ENCODE results near the gene CIRBP. TPM values are rescaled to one million over a fixed set of nuclear protein-coding genes. Genes with fewer than 3 reads are reported as not detected.
A peak's percentile ranks its signal among the peaks of the same experiment; 100 is the strongest.

CIRBP gene
- total and polyA plus RNA-seq, 2 of the 13 experiments (the other 11 are each of a cell fraction or from before 2014, with no cell fraction given) = 133 to 140 TPM

DNA sequence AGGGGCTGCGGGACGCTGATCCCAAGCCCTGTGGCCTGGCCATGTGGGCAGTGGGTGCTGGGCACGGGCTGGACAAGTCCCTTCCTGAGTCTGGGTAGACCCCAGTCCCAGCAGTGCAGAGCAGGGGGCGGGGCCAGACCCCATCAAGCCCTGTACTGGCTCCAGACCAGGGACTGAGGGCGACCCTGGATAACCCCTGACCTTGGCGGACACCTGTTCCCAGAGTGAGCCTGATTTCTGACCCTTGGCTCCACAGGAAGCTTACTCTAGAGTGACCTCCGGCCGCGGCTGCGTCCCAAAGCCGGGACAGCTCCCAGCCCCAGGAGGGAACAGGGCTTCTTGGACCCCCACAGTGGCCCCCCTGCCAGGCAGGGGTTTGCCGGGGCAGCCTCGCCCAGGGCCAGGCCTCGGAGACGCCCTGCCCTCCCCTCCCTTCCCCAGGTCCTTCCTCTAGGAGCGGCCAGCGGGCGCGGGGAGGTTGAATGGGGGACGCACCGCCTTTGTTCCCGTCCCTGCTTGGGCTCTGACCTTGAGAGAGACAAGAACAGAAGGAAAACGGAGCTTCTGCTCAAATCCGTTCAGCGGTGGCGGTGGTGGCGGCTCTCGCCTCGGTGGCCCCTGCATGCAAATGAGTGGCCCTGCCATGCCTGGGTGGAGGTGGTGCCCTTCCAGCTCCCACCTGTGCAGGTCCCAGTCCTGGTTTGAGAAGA is 14.2 kb downstream of the CIRBP start (continued):
- no peak for TF ChIP-seq ZIK1 (CRISPR knock-in tag; IDR thresholded peaks at IDR 0.05; ENCODE audit: borderline replicate concordance, low read depth)
- peak; percentile 95 for TF ChIP-seq GFI1 (CRISPR knock-in tag; IDR thresholded peaks at IDR 0.05; ENCODE audit: borderline replicate concordance)
- TF ChIP-seq NFIB (CRISPR knock-in tag; IDR thresholded peaks at IDR 0.05; ENCODE audit: borderline replicate concordance) = no peak
- TF ChIP-seq GATAD2A (CRISPR knock-in tag; IDR thresholded peaks at IDR 0.05) = peak; percentile 75
- TF ChIP-seq HOXD1 (CRISPR knock-in tag; IDR thresholded peaks at IDR 0.05) = no peak
- no peak for TF ChIP-seq ZNF136 (CRISPR knock-in tag; IDR thresholded peaks at IDR 0.05; ENCODE audit: low read depth)
- TF ChIP-seq ZNF501 (CRISPR knock-in tag; IDR thresholded peaks at IDR 0.05) = no peak
- TF ChIP-seq ZNF567 (CRISPR knock-in tag; IDR thresholded peaks at IDR 0.05; ENCODE audit: borderline replicate concordance) = no peak; the same call in 1 of the 2 replicates
- TF ChIP-seq ZNF670 (CRISPR knock-in tag; IDR thresholded peaks at IDR 0.05; ENCODE audit: borderline replicate concordance) = no peak
- no peak for TF ChIP-seq ZNF510 (CRISPR knock-in tag; IDR thresholded peaks at IDR 0.05; ENCODE audit: low read depth)
- TF ChIP-seq, protein P1, sequence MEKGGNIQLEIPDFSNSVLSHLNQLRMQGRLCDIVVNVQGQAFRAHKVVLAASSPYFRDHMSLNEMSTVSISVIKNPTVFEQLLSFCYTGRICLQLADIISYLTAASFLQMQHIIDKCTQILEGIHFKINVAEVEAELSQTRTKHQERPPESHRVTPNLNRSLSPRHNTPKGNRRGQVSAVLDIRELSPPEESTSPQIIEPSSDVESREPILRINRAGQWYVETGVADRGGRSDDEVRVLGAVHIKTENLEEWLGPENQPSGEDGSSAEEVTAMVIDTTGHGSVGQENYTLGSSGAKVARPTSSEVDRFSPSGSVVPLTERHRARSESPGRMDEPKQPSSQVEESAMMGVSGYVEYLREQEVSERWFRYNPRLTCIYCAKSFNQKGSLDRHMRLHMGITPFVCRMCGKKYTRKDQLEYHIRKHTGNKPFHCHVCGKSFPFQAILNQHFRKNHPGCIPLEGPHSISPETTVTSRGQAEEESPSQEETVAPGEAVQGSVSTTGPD (CRISPR knock-in tag; IDR thresholded peaks at IDR 0.05) = no peak
- TF ChIP-seq ZNF678 (CRISPR knock-in tag; IDR thresholded peaks at IDR 0.05) = no peak
- peak; percentile 93 for TF ChIP-seq NR2F2 (IDR thresholded peaks at IDR 0.05; ENCODE audit: borderline replicate concordance, low read depth)
- TF ChIP-seq ZNF143 (CRISPR knock-in tag; IDR thresholded peaks at IDR 0.05) = no peak
- 0 out of 2 replicates have a peak, but pooled peaks have one; percentile 29 for TF ChIP-seq PPARG (CRISPR knock-in tag; conservative IDR thresholded peaks at IDR 0.05)
- peak; percentile 42; the same call in 1 of the 2 replicates for TF ChIP-seq ZNF512B (CRISPR knock-in tag; IDR thresholded peaks at IDR 0.05; ENCODE audit: borderline replicate concordance)
- no peak for TF ChIP-seq KLF11 (CRISPR knock-in tag; IDR thresholded peaks at IDR 0.05)
- TF ChIP-seq REPIN1 (CRISPR knock-in tag; IDR thresholded peaks at IDR 0.05; ENCODE audit: borderline replicate concordance, low read depth) = no peak
- peak; percentile 48; the same call in 1 of the 2 replicates for TF ChIP-seq MYC (CRISPR knock-in tag; IDR thresholded peaks at IDR 0.05; ENCODE audit: borderline replicate concordance)
- TF ChIP-seq ZNF772 (CRISPR knock-in tag; IDR thresholded peaks at IDR 0.05) = peak; percentile 76; the same call in 1 of the 2 replicates
- no peak for TF ChIP-seq NCOA5 (CRISPR knock-in tag; IDR thresholded peaks at IDR 0.05)
- TF ChIP-seq ARNT (IDR thresholded peaks at IDR 0.05) = no peak
- TF ChIP-seq ZNF496 (CRISPR knock-in tag; IDR thresholded peaks at IDR 0.05; ENCODE audit: insufficient replicate concordance) = no peak
- TF ChIP-seq ETV5 (CRISPR knock-in tag; IDR thresholded peaks at IDR 0.05; ENCODE audit: borderline replicate concordance) = peak; percentile 84; the same call in 1 of the 2 replicates
- TF ChIP-seq FUBP1 (CRISPR knock-in tag; IDR thresholded peaks at IDR 0.05; ENCODE audit: borderline replicate concordance) = no peak
- no peak for TF ChIP-seq RARG (CRISPR knock-in tag; IDR thresholded peaks at IDR 0.05; ENCODE audit: low read depth)

Measured in HepG2 (cell line).